ENCODE results near the gene PRKCH. TPM values are rescaled to one million over a fixed set of nuclear protein-coding genes. Genes with fewer than 3 reads are reported as not detected.

PRKCH gene
- total RNA-seq, 2 donors from 2014 or later, result 27.6 to 33.9 TPM

GRCh38 chr14:61552241-61552640 lies 230.9 kb downstream of the PRKCH start:
- no peak overlapping the region for H3K4me3 ChIP-seq
- no peaks in the 10 kb centered on the region for H3K4me1 ChIP-seq (replicated peaks)
- TF ChIP-seq POLR2A (IDR thresholded peaks at IDR 0.05), result no peak
- TF ChIP-seq POLR2AphosphoS5 (IDR thresholded peaks at IDR 0.05), result no peak
- no peak for TF ChIP-seq CTCF (IDR thresholded peaks at IDR 0.05)
- no peaks in the 10 kb centered on the region for H3K9me3 ChIP-seq
- H3K27ac ChIP-seq, result no peak overlapping the region
- DNase-seq (ENCODE audit: low spot score), result no peak
- intact Hi-C loops (cut with DNase I), result no loop called here
- no peaks in the 10 kb centered on the region for H3K36me3 ChIP-seq
- WGBS, result 98% methylated on average over 4 of the region's 4 CpGs
- H3K27me3 ChIP-seq (replicated peaks; ENCODE audit: insufficient read depth), result no peaks in the 10 kb centered on the region

- WGBS, result 78% methylated on average over 11 of the region's 11 CpGs
- intact Hi-C loops (cut with DNase I), result no loop called here
- H3K27ac ChIP-seq, result no peak overlapping the region
Measured at GRCh38 chr14:61553730-61554641, 232.6 kb downstream of the PRKCH start.

DNA sequence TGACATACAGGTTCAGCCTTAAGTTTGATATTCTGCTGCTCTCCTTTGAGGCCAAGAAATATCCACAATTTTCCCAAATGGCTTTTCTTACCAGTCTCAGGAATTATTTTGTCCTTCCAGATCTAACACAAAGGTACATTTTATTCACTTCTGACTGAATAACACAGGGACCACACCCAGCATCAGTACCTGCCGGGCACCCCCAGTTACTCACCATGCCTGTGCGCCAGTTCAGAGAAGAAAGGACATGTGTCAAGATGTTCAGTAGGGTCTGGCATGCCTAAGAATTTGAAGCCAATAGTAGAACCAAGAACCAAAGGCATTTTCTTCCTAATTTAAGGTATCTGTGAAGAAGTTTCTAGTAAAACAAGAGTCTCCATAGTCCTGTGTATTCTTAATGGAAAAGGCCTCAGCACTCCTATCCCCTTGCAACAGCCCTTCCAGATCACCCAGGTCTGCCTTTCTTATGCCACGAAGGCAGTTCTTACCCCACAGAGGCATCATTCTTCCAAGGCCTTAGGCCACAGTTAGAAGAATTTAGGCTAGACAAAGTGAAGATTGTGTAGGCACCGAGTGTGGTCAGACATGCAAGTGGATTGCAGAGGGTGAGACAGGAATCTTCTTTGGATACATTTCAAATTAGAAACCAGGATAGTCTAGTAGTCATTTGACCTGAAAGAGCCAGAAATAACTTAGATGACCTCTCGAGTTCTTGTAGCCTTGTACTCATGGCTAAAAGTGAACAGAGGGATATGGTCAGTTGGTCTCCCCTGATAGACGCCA lies 233.9 kb downstream of the PRKCH start:
- no peak for DNase-seq (ENCODE audit: low spot score)
- no peak overlapping the region for H3K27ac ChIP-seq

More at GRCh38 chr14:61553730-61554641, 232.6 kb downstream of the PRKCH start:
- no peaks in the 10 kb centered on the region for H3K36me3 ChIP-seq
- no peaks in the 10 kb centered on the region for H3K27me3 ChIP-seq (replicated peaks; ENCODE audit: insufficient read depth)
- H3K4me1 ChIP-seq (replicated peaks), result no peaks in the 10 kb centered on the region
- no peak for DNase-seq (ENCODE audit: low spot score)
- TF ChIP-seq POLR2AphosphoS5 (IDR thresholded peaks at IDR 0.05) (no peak), POLR2A (IDR thresholded peaks at IDR 0.05) (no peak), CTCF (IDR thresholded peaks at IDR 0.05) (no peak)
- H3K4me3 ChIP-seq, result no peak overlapping the region
- no peaks in the 10 kb centered on the region for H3K9me3 ChIP-seq

DNA sequence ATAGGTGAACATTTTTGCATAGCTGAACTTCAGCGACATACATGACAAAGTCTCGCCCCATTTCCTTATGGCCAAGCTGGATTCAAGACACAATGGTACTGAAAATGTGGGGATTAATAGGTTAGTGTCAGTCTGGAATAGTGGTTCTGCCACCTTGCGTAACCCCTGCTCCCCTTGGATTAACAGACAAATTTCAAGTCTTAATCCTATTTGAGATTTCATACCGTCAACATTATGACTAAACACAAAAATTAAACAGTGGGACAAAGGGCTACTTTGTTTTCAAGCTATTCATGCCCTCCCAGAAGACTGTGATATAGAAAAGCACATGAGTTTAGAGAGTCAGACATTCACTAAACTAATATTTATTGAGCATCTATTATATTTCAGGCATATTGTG lies 235.1 kb downstream of the PRKCH start:
- H3K4me3 ChIP-seq, result no peak overlapping the region
- no peak overlapping the region for H3K27ac ChIP-seq
- DNase-seq (ENCODE audit: low spot score), result no peak
- intact Hi-C loops (cut with DNase I), result no loop called here
- no peaks in the 10 kb centered on the region for H3K9me3 ChIP-seq
- 91% methylated on average over 4 of the region's 4 CpGs for WGBS
- peaks cover 4% of the 10 kb centered on the region for H3K4me1 ChIP-seq (replicated peaks)
- H3K36me3 ChIP-seq, result no peaks in the 10 kb centered on the region
- no peaks in the 10 kb centered on the region for H3K27me3 ChIP-seq (replicated peaks; ENCODE audit: insufficient read depth)
- no peak for TF ChIP-seq POLR2AphosphoS5 (IDR thresholded peaks at IDR 0.05)
- no peak for TF ChIP-seq POLR2A (IDR thresholded peaks at IDR 0.05)
- TF ChIP-seq CTCF (IDR thresholded peaks at IDR 0.05), result no peak

More for the DNA sequence above, 233.9 kb downstream of the PRKCH start:
- 85% methylated on average over 6 of the region's 6 CpGs for WGBS
- Histone ChIP-seq H3K27me3 (replicated peaks; ENCODE audit: insufficient read depth) (no peaks in the 10 kb centered on the region), H3K36me3 (no peaks in the 10 kb centered on the region), H3K4me1 (replicated peaks) (no peaks in the 10 kb centered on the region), H3K9me3 (no peaks in the 10 kb centered on the region), H3K4me3 (no peak overlapping the region)
- intact Hi-C loops (cut with DNase I), result no loop called here
- TF ChIP-seq POLR2A (IDR thresholded peaks at IDR 0.05), result no peak

DNA sequence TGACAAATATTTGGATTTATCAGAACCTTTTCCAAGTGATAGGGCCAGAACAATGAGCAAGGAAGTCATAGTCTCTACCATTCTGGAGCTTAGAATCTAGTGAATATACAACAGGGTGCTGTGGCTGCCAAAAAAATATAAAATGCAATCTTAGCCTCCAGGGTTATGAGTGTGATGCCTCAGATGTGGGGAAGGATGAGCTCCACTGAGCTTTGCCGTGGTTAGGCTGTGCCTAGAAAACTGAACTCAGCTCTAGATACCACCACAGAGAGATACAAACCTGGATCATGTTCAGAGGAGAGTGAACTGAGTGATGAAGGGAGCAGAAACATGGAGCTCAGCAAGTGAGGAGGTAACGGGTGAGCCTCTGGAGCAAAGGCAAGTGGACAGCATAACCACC lies 235.9 kb downstream of the PRKCH start:
- Histone ChIP-seq H3K4me3 (no peak overlapping the region), H3K9me3 (no peaks in the 10 kb centered on the region), H3K4me1 (replicated peaks) (peaks cover 4% of the 10 kb centered on the region), H3K27me3 (replicated peaks; ENCODE audit: insufficient read depth) (no peaks in the 10 kb centered on the region), H3K36me3 (no peaks in the 10 kb centered on the region), H3K27ac (no peak overlapping the region)
- WGBS, result 91% methylated on average over 2 of the region's 2 CpGs
- no peak for DNase-seq (ENCODE audit: low spot score)
- TF ChIP-seq POLR2A (IDR thresholded peaks at IDR 0.05), result no peak
- TF ChIP-seq POLR2AphosphoS5 (IDR thresholded peaks at IDR 0.05), result no peak
- intact Hi-C loops (cut with DNase I), result no loop called here
